Neural crest cell (in vitro differentiated cells): ENCODE data around the gene ARFGEF2. TPM values are rescaled to one million over a fixed set of nuclear protein-coding genes. Genes with fewer than 3 reads are reported as not detected.

Experiments used
- DNase-seq: peaks from one replicate; pipeline ENCODE4 v3.0.0; 2021; ENCODE audit warnings: low read depth, mixed read lengths, low spot score
- H3K27ac Mint-ChIP-seq: one replicate; pipeline ENCODE4 v1.8.0; 2021; ENCODE audit warnings: mild to moderate bottlenecking, mixed read lengths; ENCODE audit not compliant: unreplicated experiment
- H3K27me3 Mint-ChIP-seq: 2 replicates; pipeline ENCODE4 v1.8.0; 2021; ENCODE audit warnings: low read depth, mild to moderate bottlenecking, mixed read lengths
- H3K36me3 Mint-ChIP-seq: 2 replicates; pipeline ENCODE4 v1.8.0; 2021; ENCODE audit warnings: low read depth, mild to moderate bottlenecking, mixed read lengths
- H3K4me1 Mint-ChIP-seq: 2 replicates; pipeline ENCODE4 v1.8.0; 2021; ENCODE audit warnings: mixed read lengths
- H3K4me3 Mint-ChIP-seq: one replicate; pipeline ENCODE4 v1.8.0; 2021; ENCODE audit warnings: mild to moderate bottlenecking, mixed read lengths
- H3K9me3 Mint-ChIP-seq: 2 replicates; pipeline ENCODE4 v1.8.0; 2021; ENCODE audit warnings: mixed read lengths
- CTCF ChIP-seq: fragments of 200-600 bp; sonication (generic); conservative IDR thresholded peaks from 2 replicates; pipeline ENCODE4 v1.5.0; 2021; ENCODE audit warnings: antibody characterized with exemption, mild to moderate bottlenecking
- total RNA-seq: library from RNA; stranded (reverse); gene quantifications from 2 replicates; pipeline ENCODE4 v1.2.1, GENCODE V29; 2021

ARFGEF2 gene
- total RNA-seq, 1 donor from 2014 or later = 18.0 TPM

- no peaks in the 10 kb centered on the region for H3K9me3 Mint-ChIP-seq
- no peak for DNase-seq
- no peaks in the 10 kb centered on the region for H3K4me1 Mint-ChIP-seq
- H3K27me3 Mint-ChIP-seq = no peaks in the 10 kb centered on the region
- no peak overlapping the region for H3K27ac Mint-ChIP-seq
- peaks cover 3% of the 10 kb centered on the region for H3K36me3 Mint-ChIP-seq
- no peak for TF ChIP-seq CTCF
- no peak overlapping the region for H3K4me3 Mint-ChIP-seq
These were observed 30.1 kb downstream of the ARFGEF2 start for GRCh38 chr20:48951646-48952045.

- Mint-ChIP-seq H3K4me1 (no peaks in the 10 kb centered on the region), H3K4me3 (no peak overlapping the region), H3K9me3 (no peaks in the 10 kb centered on the region), H3K27me3 (no peaks in the 10 kb centered on the region), H3K36me3 (peaks cover 9% of the 10 kb centered on the region), H3K27ac (no peak overlapping the region)
- no peak for TF ChIP-seq CTCF
- DNase-seq = no peak
These were observed 31.1 kb downstream of the ARFGEF2 start for GRCh38 chr20:48952656-48953055.

- peaks cover 9% of the 10 kb centered on the region for H3K36me3 Mint-ChIP-seq
These were observed 32.1 kb downstream of the ARFGEF2 start for GRCh38 chr20:48953653-48954052.

GRCh38 chr20:48956052-48956451 is 34.5 kb downstream of the ARFGEF2 start:
- Mint-ChIP-seq H3K36me3 (peaks cover 9% of the 10 kb centered on the region), H3K9me3 (no peaks in the 10 kb centered on the region), H3K27ac (no peak overlapping the region), H3K27me3 (no peaks in the 10 kb centered on the region), H3K4me3 (no peak overlapping the region), H3K4me1 (no peaks in the 10 kb centered on the region)
- DNase-seq = no peak
- no peak for TF ChIP-seq CTCF

More at GRCh38 chr20:48953653-48954052, 32.1 kb downstream of the ARFGEF2 start:
- Mint-ChIP-seq H3K4me1 (no peaks in the 10 kb centered on the region), H3K9me3 (no peaks in the 10 kb centered on the region), H3K4me3 (no peak overlapping the region), H3K27ac (no peak overlapping the region), H3K27me3 (no peaks in the 10 kb centered on the region)
- no peak for TF ChIP-seq CTCF
- DNase-seq = no peak

GRCh38 chr20:48957053-48957481 is 35.6 kb downstream of the ARFGEF2 start:
- Mint-ChIP-seq H3K36me3 (peaks cover 9% of the 10 kb centered on the region), H3K4me3 (no peak overlapping the region), H3K27me3 (no peaks in the 10 kb centered on the region), H3K4me1 (no peaks in the 10 kb centered on the region), H3K27ac (peak overlapping the region; percentile 35), H3K9me3 (no peaks in the 10 kb centered on the region)
- TF ChIP-seq CTCF = no peak
- DNase-seq = no peak

GRCh38 chr20:48957533-48957932 is 36.0 kb downstream of the ARFGEF2 start:
- Mint-ChIP-seq H3K27me3 (no peaks in the 10 kb centered on the region), H3K4me1 (no peaks in the 10 kb centered on the region), H3K9me3 (no peaks in the 10 kb centered on the region), H3K27ac (no peak overlapping the region), H3K36me3 (peaks cover 9% of the 10 kb centered on the region), H3K4me3 (no peak overlapping the region)
- no peak for TF ChIP-seq CTCF
- DNase-seq = no peak
